Type B pancreatic cell (in vitro differentiated cells): ENCODE measurements around the gene GAGE12D. TPM values are rescaled to one million over a fixed set of nuclear protein-coding genes. Genes with fewer than 3 reads are reported as not detected.

Experiments
- total RNA-seq: library from RNA; stranded (reverse); gene quantifications from 2 replicates; pipeline ENCODE4 v1.2.1, GENCODE V29; 2021; ENCODE audit warnings: low replicate concordance

Gene GAGE12D
- total RNA-seq, 1 donor from 2014 or later: not detected

Other genes starting within 250 kb of the GAGE12D start
- not detected in 2 replicates for gene GAGE10, start 238.1 kb upstream of the GAGE12D start, total RNA-seq
- gene GAGE12J, start 219.7 kb upstream of the GAGE12D start, total RNA-seq: not detected in 2 replicates
- gene GAGE13, start 210.2 kb upstream of the GAGE12D start, total RNA-seq: not detected in 2 replicates
- gene GAGE12C, start 9.6 kb upstream of the GAGE12D start, total RNA-seq: not detected in 2 replicates
- not detected in 2 replicates for gene GAGE12E, start 9.6 kb downstream of the GAGE12D start, total RNA-seq
- not detected in 2 replicates for gene GAGE12F, start 19.1 kb downstream of the GAGE12D start, total RNA-seq
- not detected in 2 replicates for gene GAGE12G, start 28.7 kb downstream of the GAGE12D start, total RNA-seq
- gene GAGE12H, start 38.2 kb downstream of the GAGE12D start, total RNA-seq: not detected in 2 replicates
- not detected in 2 replicates for gene GAGE2A, start 47.8 kb downstream of the GAGE12D start, total RNA-seq
- not detected in 2 replicates for gene GAGE1, start 57.3 kb downstream of the GAGE12D start, total RNA-seq
- not detected in 2 replicates for gene PAGE1, start 154.3 kb downstream of the GAGE12D start, total RNA-seq